GM18505 (cell line): Measurements from ENCODE around the gene ATP6V1B1.

Source experiments
- ATAC-seq: cut with Tn5 transposase; IDR thresholded peaks from one replicate; pipeline ENCODE4 v1.9.1; 2021; ENCODE audit not compliant: unreplicated experiment
- POLR2A ChIP-seq: IDR thresholded peaks from 4 replicates; pipeline ENCODE4 v1.6.1; 2011; ENCODE audit warnings: borderline replicate concordance; ENCODE audit not compliant: insufficient read depth, insufficient read length; ENCODE audit errors: extremely low read depth

The ATP6V1B1 gene

DNA sequence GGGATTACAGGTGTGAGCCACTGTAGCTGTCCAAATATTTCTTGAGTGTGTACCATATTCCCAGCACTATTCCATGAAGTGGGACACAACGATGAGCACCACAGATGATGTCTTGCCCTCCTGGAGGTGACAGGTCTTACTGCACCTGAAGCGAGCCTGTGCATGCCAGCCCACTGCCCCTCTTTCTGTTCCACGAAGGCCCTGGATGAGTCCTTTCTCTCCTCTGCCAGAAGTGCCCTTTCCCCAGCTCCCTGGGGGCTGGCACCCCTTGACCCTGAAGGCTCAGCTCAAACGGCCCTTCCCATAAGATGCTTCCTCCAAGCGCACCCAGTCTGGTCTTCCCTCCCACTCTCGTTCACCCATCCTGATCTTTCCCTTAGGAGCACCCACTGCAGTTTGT is 5.5 kb downstream of the ATP6V1B1 start:
- ATAC-seq: no peak

DNA sequence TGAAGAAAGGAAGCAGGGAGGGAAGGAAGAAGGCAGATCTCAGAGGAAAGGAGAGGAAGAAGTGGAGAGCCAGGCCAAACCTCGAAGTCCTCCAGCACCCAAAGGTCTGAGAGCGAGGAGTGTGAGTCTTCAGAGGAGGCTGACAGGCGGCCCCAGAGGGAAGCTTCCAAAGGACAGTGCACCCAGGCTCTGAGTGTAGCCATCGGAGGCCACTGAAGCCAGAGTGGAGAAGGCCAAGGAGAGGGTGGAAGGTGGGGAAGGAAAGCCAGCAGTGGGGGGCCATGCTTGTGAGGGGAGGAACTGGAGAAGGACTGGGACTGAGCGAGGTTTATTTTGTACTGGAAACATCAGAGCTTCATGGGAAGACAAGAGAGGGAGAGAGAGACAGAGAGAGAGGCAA is 6.0 kb downstream of the ATP6V1B1 start:
- ATAC-seq: no peak
- TF ChIP-seq POLR2A: no peak

More for the DNA sequence above, 5.5 kb downstream of the ATP6V1B1 start:
- no peak for TF ChIP-seq POLR2A

DNA sequence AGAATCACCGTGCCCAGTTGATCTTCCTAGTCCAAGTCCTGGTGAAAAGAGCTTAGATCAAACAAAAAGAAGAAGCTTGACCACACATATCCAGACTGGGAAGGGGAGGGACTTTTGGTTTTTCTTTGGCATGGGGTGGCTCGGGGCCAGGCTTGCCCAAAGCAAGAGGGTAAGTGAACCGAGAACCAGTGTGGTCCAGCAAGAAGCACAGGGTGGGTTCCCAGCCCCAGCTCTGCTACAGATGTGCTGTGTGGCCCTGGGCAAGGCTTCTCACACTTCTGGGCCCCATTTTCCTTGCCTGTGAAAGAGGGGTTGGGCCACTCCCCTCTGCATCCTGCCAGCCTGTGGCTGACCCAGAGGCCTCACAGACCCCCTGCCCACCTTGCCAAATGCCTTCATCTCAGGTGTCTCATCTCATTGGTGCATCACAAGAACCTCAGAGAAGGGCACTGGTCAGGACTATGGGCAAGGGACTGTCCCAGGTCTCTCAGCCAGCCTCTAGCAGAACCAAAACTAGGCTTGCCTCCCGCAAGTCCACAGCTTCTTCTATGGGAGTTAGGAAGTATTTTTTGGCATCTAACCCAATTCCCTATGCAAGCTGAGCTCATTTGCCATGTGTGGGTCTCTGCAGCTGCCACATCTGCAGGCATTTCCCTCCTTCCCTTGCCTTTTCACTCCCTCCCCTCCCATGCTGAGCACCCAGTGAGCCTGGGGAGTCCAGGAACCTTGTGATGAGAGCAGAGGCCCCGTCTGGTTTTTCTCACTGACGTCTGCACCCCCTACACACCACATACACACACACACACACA is 6.9 kb downstream of the ATP6V1B1 start:
- no peak for ATAC-seq
- no peak for TF ChIP-seq POLR2A

DNA sequence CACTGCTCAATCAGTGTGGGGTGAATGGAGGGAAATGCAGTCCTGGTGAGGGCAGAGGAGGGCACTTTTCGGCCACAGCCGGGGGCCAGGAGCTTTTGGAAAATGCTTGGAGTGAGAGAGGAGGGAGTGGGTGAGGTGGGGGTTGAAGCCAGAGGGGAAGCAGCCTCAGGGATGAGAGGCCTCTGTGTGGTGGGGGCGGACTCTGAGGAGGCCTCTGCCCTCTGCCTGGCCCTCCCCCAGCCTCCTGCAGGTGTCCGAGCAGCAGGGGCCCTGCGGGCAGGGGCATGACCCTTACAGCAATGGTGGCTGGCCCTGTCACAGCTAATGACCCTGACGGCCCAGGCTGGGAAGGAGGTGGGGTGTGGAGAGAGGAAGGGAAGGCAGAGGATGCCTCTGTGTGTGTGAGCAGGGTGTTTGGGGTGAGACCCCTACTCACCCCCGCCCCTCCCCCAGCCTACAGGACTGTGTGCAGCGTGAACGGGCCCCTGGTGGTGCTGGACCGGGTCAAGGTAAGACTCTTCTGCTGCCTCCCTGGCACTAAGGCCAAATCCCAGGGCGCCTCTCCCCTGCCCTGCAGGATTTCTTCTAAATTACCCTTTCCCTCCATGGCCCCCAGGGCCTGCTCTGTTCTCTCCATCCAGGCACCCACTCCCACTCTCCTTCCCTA is 7.6 kb downstream of the ATP6V1B1 start:
- ATAC-seq: no peak
- TF ChIP-seq POLR2A: no peak

DNA sequence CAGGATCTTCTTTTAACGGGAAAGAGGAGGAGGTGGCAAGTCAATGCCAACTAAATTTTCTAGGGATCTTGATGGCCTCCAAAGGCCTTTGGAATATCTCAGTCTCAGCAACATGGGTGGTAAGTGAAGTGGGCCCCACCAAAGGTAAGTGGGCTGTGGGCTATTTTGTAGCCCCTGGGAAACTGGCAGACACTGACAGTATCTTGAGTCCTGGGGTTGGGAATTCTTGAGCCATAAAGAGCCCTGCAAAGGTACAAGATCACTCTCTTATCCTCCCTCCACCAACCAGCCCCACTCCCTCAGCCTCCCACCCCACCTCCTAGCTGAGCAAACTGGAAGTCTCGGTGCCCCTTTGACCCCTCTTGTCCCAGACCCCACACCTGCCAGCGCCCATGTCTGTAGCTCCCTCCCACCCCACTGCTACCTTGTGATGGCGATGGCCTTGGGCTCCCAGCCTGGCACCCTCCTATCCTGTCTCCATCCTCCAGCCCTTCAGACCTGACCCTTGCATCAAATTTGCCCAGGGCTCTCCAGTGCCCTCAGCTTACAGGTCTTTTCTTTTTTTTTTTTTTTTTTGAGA is 8.5 kb downstream of the ATP6V1B1 start:
- no peak for TF ChIP-seq POLR2A
- ATAC-seq: no peak

DNA sequence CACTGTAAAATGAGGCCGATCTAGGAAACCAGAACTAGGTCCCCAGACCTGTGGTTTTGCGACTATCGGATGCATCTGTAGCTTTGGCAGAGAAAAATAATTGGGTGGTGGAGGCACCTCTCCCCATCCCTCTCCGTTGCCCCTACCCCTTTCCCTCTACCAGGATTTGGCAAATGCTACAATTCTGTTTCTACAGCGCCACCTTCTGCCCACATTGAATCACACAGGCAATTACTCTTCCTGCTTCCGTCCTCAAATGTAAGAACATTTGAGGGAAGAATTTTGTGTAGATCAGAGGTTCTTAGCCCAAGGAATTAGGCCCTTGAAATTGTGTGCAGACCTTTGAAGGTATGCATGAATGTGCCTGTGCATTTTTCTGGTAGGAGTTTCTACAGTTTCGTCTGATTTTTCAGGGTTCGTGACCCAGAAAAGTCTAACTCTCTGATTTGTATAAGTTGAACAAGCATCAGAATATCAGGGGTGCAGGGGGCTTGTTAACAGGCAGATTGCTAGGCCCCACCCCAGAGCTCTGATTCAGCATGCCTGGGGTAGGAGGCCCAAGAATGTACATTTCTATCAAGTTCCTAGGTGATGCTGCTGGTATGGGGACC is 11.2 kb downstream of the ATP6V1B1 start:
- TF ChIP-seq POLR2A: no peak
- no peak for ATAC-seq

DNA sequence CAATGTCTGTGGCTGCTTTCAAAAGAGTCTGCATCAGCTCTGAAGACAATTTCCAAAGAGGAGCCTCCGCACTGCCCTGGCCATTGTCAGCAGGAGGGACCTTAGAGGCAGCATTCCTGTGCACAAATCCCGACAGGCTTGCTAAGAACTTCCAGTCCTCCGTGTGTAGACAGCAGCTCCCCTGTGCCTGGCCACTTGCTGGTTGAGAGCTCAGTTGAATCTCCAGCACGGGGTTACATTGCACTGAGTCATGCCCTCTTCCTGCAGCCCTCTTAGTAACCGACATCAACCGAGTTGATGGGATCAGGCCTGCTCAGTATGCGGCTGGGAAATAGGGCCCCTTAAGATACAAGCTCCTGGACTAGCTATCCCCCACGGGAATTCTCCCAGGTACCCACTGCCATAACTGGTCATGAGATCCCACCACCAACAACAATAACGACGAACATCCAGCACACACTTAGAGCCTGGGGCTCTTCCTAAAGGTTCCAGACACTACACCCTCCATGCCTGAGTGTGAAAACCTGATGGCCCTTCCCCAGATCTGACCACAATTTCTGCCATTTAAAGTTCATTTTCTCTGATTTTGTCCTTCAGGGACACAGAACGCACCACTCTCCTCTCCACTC is 12.0 kb downstream of the ATP6V1B1 start:
- ATAC-seq: no peak
- TF ChIP-seq POLR2A: no peak

DNA sequence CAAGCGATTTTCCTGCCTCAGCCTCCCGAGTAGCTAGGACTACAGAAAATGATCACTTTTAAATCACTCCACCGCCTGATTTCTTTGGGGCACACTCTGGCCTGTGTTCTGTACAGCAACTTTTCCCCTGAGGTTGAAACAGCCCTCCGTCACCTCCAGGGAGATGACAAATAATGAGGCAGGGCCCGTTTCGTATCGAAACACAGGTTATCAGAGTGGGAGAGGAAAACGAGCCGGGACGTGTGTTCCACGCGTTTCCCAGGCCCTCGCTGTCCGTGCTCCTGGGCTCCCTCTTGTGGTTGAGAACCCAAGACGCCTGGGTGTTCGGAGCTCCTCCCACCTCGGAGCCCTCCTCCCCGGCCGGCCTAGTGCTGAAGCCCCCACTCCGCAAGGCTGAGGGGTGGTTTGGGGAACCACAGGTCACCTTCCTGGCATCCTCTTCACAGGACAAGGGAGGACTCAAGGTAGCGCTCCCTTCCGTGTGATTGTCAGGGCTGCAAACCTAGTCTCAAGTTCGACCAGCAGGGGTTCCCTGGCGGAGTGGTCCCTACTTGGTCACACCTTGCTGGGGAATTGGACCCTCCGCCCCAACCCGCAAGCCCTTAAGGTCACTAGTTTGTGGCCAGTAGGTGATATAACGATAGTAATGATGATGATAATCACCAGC is 12.8 kb downstream of the ATP6V1B1 start:
- TF ChIP-seq POLR2A: no peak
- ATAC-seq: no peak

DNA sequence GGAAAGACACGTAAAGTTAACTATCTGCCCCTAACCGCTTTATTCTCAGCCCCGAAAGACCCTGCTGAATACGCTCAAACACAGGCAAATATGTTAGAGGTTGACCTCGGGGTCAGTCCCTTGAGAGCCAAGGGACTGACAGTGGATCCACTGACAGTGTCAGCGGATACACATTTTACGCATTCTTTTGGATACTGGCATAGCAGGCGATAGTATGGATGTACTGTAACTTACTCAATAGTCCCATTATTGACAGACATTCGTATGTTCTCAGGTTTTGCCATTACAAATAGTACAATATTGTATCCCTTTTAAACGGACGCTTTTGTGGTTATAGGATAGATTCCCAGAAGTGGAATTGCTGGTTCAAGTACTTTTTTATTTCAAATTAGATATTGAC is 13.4 kb downstream of the ATP6V1B1 start:
- TF ChIP-seq POLR2A: no peak
- no peak for ATAC-seq

DNA sequence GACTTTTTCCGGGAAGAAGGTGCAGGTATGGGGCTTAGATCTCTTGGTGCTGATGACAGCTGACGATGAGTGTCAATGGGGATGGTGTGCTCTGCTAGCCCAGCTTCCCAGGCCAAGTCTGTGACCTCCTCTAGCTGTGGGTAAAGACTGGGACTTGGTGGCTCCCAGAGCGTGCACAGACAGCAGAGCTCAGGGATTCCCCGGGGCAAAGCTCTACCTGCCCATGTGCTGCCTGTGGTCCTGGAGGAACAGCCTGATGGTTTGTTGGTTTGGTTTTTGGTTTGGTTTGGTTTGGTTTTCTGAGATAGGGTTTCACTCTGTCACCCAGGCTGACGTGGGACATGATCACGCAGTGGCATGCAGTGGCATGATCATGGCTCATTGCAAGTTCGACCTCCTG is 19.2 kb downstream of the ATP6V1B1 start:
- ATAC-seq: no peak
- TF ChIP-seq POLR2A: no peak

DNA sequence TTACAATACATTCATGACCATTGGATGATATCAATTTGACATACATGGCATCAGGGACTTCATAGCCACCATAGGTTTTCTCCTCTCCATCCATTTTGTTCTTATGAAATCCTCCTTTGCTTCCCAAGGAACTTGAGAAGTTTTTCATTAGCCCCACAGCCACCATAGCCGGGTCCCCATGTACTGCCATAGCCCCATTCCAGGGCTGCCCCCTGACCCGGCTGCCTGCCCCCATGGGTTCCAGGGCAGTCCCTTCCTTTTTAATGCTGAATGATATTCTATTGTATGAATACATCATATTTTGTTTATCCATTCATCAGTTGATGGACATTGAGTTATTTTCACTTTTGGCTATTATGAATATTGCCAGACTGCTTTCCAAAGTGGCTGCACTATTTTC is 20.4 kb downstream of the ATP6V1B1 start:
- no peak for ATAC-seq
- no peak for TF ChIP-seq POLR2A

DNA sequence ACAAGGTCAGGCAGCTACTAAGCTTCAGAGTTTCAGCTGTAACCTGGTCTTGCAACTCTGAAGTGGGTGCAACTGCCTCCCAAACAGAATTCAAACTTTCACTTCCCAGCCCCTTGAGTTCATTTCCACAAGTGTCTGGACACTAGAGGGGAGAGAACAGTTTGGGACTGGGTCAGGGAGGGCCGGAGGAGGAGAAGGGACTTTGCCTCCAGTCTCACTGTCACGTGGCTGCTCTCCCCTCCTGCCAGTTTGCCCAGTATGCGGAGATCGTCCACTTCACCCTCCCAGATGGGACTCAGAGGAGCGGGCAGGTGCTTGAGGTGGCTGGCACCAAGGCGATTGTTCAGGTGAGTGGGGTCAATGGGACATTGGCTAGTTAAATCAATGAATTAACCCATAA is 22.1 kb downstream of the ATP6V1B1 start:
- no peak for ATAC-seq
- TF ChIP-seq POLR2A: no peak

DNA sequence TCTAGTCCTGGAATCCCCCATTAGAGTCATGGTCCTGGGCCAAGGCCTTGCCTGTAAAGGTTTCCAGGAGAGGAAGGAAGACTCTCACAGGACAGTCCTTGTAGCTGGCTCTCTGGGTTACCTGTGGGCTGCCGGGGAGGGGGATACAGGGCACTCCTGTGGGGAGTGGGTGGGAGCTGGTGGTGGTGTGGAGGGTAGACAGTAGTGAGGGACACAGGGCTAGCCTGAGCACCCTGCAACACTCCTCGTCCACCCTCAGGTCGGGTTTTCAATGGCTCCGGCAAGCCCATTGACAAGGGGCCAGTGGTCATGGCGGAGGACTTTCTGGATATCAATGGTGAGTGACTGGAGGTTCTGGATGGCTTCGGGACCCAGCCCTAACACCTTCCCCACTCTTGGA is 23.1 kb downstream of the ATP6V1B1 start:
- ATAC-seq: no peak

More for the DNA sequence above, 23.1 kb downstream of the ATP6V1B1 start:
- TF ChIP-seq POLR2A: no peak
